HEK293 (cell line): ENCODE results near the gene NEMP2.

Experiments
- HOXC10 ChIP-seq: sonication (generic); formaldehyde crosslinking; IDR thresholded peaks from 2 replicates; pipeline ENCODE4 v1.8.1; 2023; ENCODE audit warnings: mild to moderate bottlenecking, missing genetic modification reagents
- KLF9 ChIP-seq: fragments of 450-650 bp; formaldehyde crosslinking; IDR thresholded peaks from 2 replicates; pipeline ENCODE4 v1.5.1; 2016; ENCODE audit warnings: missing biosample characterization, missing genetic modification characterization, low read depth
- SP2 ChIP-seq: fragments of 450-650 bp; formaldehyde crosslinking; IDR thresholded peaks from 2 replicates; pipeline ENCODE4 v1.5.1; 2016; ENCODE audit warnings: missing biosample characterization, missing genetic modification characterization
- YY1 ChIP-seq: fragments of 450-650 bp; formaldehyde crosslinking; IDR thresholded peaks from 2 replicates; pipeline ENCODE4 v1.5.1; 2018; ENCODE audit warnings: missing biosample characterization, missing genetic modification characterization
- ZFP3 ChIP-seq: fragments of 450-650 bp; formaldehyde crosslinking; IDR thresholded peaks from 2 replicates; pipeline ENCODE4 v1.5.1; 2016; ENCODE audit warnings: low read depth, missing biosample characterization, missing genetic modification characterization
- ZNF133 ChIP-seq: fragments of 450-650 bp; formaldehyde crosslinking; IDR thresholded peaks from 2 replicates; pipeline ENCODE4 v1.5.1; 2016; ENCODE audit warnings: missing biosample characterization, missing genetic modification characterization
- ZNF174 ChIP-seq: fragments of 450-650 bp; formaldehyde crosslinking; IDR thresholded peaks from 2 replicates; pipeline ENCODE4 v1.5.0; 2017; ENCODE audit warnings: missing biosample characterization, mild to moderate bottlenecking, missing genetic modification characterization
- ZNF184 ChIP-seq: fragments of 450-650 bp; IDR thresholded peaks from 2 replicates; pipeline ENCODE4 v1.5.1; 2018; ENCODE audit warnings: missing biosample characterization, mild to moderate bottlenecking, missing genetic modification characterization
- ZNF391 ChIP-seq: fragments of 450-650 bp; formaldehyde crosslinking; IDR thresholded peaks from 2 replicates; pipeline ENCODE4 v1.5.1; 2016; ENCODE audit warnings: low read depth, missing biosample characterization, missing genetic modification characterization, borderline replicate concordance
- TF ChIP-seq, protein P1 (sequence below): fragments of 450-650 bp; formaldehyde crosslinking; IDR thresholded peaks from 2 replicates; pipeline ENCODE4 v1.5.1; 2016; ENCODE audit warnings: missing biosample characterization, missing genetic modification characterization
- TF ChIP-seq, protein P2 (sequence below): fragments of 450-650 bp; IDR thresholded peaks from 2 replicates; pipeline ENCODE4 v1.5.1; 2018; ENCODE audit warnings: missing biosample characterization, mild to moderate bottlenecking, missing genetic modification characterization
- TF ChIP-seq, protein P3 (sequence below): fragments of 450-650 bp; formaldehyde crosslinking; IDR thresholded peaks from 2 replicates; pipeline ENCODE4 v1.5.1; 2017; ENCODE audit warnings: missing biosample characterization, mild to moderate bottlenecking, missing genetic modification characterization, moderate library complexity
- TF ChIP-seq, protein P4 (sequence below): fragments of 450-650 bp; formaldehyde crosslinking; optimal IDR thresholded peaks from 2 replicates; pipeline ENCODE3; 2016; ENCODE audit warnings: missing biosample characterization, mild to moderate bottlenecking, missing genetic modification characterization
- TF ChIP-seq, protein P5 (sequence below): fragments of 450-650 bp; formaldehyde crosslinking; IDR thresholded peaks from 2 replicates; pipeline ENCODE4 v1.5.1; 2016; ENCODE audit warnings: missing biosample characterization, missing genetic modification characterization

DNA sequence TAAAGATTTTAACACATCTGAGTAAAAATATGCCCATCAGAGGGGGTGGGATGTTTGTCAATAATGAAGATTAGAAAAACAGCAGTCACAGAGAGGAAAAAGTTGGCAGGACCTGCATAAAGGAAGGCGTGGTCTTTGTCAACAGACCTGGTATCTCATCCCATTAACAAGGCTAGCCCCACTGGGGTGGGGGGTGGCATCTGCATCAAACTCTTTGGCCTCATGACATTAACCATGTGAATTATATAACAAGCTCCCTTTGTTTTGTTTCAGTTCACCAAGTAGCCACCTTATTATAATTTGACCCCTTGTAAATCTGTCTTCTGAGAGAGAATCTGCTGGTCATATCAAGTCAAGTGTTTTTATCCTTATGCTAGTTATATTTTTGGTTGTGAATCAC lies 28.8 kb downstream of the NEMP2 start:
- TF ChIP-seq, protein P1, sequence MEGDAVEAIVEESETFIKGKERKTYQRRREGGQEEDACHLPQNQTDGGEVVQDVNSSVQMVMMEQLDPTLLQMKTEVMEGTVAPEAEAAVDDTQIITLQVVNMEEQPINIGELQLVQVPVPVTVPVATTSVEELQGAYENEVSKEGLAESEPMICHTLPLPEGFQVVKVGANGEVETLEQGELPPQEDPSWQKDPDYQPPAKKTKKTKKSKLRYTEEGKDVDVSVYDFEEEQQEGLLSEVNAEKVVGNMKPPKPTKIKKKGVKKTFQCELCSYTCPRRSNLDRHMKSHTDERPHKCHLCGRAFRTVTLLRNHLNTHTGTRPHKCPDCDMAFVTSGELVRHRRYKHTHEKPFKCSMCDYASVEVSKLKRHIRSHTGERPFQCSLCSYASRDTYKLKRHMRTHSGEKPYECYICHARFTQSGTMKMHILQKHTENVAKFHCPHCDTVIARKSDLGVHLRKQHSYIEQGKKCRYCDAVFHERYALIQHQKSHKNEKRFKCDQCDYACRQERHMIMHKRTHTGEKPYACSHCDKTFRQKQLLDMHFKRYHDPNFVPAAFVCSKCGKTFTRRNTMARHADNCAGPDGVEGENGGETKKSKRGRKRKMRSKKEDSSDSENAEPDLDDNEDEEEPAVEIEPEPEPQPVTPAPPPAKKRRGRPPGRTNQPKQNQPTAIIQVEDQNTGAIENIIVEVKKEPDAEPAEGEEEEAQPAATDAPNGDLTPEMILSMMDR (tag by site-specific recombination): no peak
- no peak for TF ChIP-seq YY1 (tag by site-specific recombination)
- TF ChIP-seq, protein P2, sequence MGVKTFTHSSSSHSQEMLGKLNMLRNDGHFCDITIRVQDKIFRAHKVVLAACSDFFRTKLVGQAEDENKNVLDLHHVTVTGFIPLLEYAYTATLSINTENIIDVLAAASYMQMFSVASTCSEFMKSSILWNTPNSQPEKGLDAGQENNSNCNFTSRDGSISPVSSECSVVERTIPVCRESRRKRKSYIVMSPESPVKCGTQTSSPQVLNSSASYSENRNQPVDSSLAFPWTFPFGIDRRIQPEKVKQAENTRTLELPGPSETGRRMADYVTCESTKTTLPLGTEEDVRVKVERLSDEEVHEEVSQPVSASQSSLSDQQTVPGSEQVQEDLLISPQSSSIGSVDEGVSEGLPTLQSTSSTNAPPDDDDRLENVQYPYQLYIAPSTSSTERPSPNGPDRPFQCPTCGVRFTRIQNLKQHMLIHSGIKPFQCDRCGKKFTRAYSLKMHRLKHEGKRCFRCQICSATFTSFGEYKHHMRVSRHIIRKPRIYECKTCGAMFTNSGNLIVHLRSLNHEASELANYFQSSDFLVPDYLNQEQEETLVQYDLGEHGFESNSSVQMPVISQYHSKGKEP: no peak
- TF ChIP-seq ZNF133: no peak
- TF ChIP-seq, protein P3, sequence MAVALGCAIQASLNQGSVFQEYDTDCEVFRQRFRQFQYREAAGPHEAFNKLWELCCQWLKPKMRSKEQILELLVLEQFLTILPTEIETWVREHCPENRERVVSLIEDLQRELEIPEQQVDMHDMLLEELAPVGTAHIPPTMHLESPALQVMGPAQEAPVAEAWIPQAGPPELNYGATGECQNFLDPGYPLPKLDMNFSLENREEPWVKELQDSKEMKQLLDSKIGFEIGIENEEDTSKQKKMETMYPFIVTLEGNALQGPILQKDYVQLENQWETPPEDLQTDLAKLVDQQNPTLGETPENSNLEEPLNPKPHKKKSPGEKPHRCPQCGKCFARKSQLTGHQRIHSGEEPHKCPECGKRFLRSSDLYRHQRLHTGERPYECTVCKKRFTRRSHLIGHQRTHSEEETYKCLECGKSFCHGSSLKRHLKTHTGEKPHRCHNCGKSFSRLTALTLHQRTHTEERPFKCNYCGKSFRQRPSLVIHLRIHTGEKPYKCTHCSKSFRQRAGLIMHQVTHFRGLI (tag by site-specific recombination): no peak
- no peak for TF ChIP-seq ZNF184
- TF ChIP-seq, protein P4, sequence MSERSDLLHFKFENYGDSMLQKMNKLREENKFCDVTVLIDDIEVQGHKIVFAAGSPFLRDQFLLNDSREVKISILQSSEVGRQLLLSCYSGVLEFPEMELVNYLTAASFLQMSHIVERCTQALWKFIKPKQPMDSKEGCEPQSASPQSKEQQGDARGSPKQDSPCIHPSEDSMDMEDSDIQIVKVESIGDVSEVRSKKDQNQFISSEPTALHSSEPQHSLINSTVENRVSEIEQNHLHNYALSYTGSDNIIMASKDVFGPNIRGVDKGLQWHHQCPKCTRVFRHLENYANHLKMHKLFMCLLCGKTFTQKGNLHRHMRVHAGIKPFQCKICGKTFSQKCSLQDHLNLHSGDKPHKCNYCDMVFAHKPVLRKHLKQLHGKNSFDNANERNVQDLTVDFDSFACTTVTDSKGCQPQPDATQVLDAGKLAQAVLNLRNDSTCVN (tag by site-specific recombination): no peak
- no peak for TF ChIP-seq HOXC10 (CRISPR knock-in tag)
- no peak for TF ChIP-seq KLF9 (tag by site-specific recombination)
- no peak for TF ChIP-seq ZFP3 (tag by site-specific recombination)
- no peak for TF ChIP-seq ZNF391
- no peak for TF ChIP-seq ZNF174 (tag by site-specific recombination)
- TF ChIP-seq, protein P5, sequence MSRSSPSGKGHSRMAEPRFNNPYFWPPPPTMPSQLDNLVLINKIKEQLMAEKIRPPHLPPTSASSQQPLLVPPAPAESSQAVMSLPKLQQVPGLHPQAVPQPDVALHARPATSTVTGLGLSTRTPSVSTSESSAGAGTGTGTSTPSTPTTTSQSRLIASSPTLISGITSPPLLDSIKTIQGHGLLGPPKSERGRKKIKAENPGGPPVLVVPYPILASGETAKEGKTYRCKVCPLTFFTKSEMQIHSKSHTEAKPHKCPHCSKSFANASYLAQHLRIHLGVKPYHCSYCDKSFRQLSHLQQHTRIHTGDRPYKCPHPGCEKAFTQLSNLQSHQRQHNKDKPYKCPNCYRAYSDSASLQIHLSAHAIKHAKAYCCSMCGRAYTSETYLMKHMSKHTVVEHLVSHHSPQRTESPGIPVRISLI (tag by site-specific recombination): no peak
- no peak for TF ChIP-seq SP2 (tag by site-specific recombination)
